Forelimb muscle (tissue), 1 donor: ENCODE results near the gene CEBPZOS. TPM values are rescaled to one million over a fixed set of nuclear protein-coding genes. Genes with fewer than 3 reads are reported as not detected.
"Not testable (repeated sequence)": the region's sequence is repeated elsewhere in the genome, so short reads cannot be mapped to it uniquely, and the experiment has no call there.

Experiments used
- DNase-seq: peaks from one replicate; pipeline ENCODE4 v3.0.0-alpha.2; 2013; ENCODE audit warnings: low read depth
- polyA plus RNA-seq: library from polyadenylated mRNA; unstranded; fragments of 120-200 nt; gene quantifications from one replicate; pipeline ENCODE4 v1.2.1, GENCODE V29; 2013; ENCODE audit not compliant: insufficient read length

Gene CEBPZOS
- polyA plus RNA-seq, 1 donor: 35.9 TPM

GRCh38 chr2:37191253-37191652 lies 5.0 kb upstream of the CEBPZOS start:
- no peak for DNase-seq

- no peak for DNase-seq
Observed at GRCh38 chr2:37191747-37192146, 4.5 kb upstream of the CEBPZOS start.

GRCh38 chr2:37192551-37192950 lies 3.7 kb upstream of the CEBPZOS start:
- no peak for DNase-seq

- DNase-seq: not testable (repeated sequence)
Observed at GRCh38 chr2:37195862-37196319, 405 bp upstream of the CEBPZOS start.

- DNase-seq: no peak
Observed at GRCh38 chr2:37198681-37199065, 2.4 kb downstream of the CEBPZOS start.

GRCh38 chr2:37201208-37201607 lies 4.9 kb downstream of the CEBPZOS start:
- no peak for DNase-seq

- DNase-seq: no peak
Observed at GRCh38 chr2:37201766-37202165, 5.5 kb downstream of the CEBPZOS start.

- DNase-seq: no peak
Observed at GRCh38 chr2:37203708-37204107, 7.4 kb downstream of the CEBPZOS start.

- not testable (repeated sequence) for DNase-seq
Observed at GRCh38 chr2:37205071-37205661, 8.9 kb downstream of the CEBPZOS start.

- no peak for DNase-seq
Observed at GRCh38 chr2:37205689-37206341, 9.5 kb downstream of the CEBPZOS start.

GRCh38 chr2:37206760-37207159 lies 10.5 kb downstream of the CEBPZOS start:
- not testable (repeated sequence) for DNase-seq

GRCh38 chr2:37211212-37211611 lies 14.9 kb downstream of the CEBPZOS start:
- no peak for DNase-seq

GRCh38 chr2:37211939-37212338 lies 15.6 kb downstream of the CEBPZOS start:
- no peak for DNase-seq

GRCh38 chr2:37215250-37215649 lies 19.0 kb downstream of the CEBPZOS start:
- DNase-seq: no peak

- DNase-seq: no peak
Observed at GRCh38 chr2:37219046-37219445, 22.8 kb downstream of the CEBPZOS start.

- DNase-seq: no peak
Observed at GRCh38 chr2:37223131-37223530, 26.8 kb downstream of the CEBPZOS start.

- DNase-seq: no peak
Observed at GRCh38 chr2:37224063-37224462, 27.8 kb downstream of the CEBPZOS start.

- DNase-seq: not testable (repeated sequence)
Observed at GRCh38 chr2:37225129-37225528, 28.8 kb downstream of the CEBPZOS start.

- no peak for DNase-seq
Observed at GRCh38 chr2:37226863-37227262, 30.6 kb downstream of the CEBPZOS start.

GRCh38 chr2:37228788-37229187 lies 32.5 kb downstream of the CEBPZOS start:
- DNase-seq: no peak

- DNase-seq: no peak
Observed at GRCh38 chr2:37230581-37230980, 34.3 kb downstream of the CEBPZOS start.

- DNase-seq: peak; percentile 90
Observed at GRCh38 chr2:37231241-37232130, 35.2 kb downstream of the CEBPZOS start, which contains the start of the genes CEBPZ and NDUFAF7. Gene CEBPZ, minus strand, starts transcription at chr2:37231596. Its CDS starts 29 bp downstream, at chr2:37231567. Gene NDUFAF7, plus strand, starts transcription at chr2:37231658. Its CDS starts 48 bp downstream, at chr2:37231706.
